ENCODE results near the gene NPTXR. TPM values are rescaled to one million over a fixed set of nuclear protein-coding genes. Genes with fewer than 3 reads are reported as not detected.

NPTXR gene
- total and polyA plus RNA-seq, 10 of the 15 experiments (the other 5 are each of a cell fraction or from before 2014, with no cell fraction given) = 0.02 to 0.38 (median 0.07) TPM; not detected in 2

DNA sequence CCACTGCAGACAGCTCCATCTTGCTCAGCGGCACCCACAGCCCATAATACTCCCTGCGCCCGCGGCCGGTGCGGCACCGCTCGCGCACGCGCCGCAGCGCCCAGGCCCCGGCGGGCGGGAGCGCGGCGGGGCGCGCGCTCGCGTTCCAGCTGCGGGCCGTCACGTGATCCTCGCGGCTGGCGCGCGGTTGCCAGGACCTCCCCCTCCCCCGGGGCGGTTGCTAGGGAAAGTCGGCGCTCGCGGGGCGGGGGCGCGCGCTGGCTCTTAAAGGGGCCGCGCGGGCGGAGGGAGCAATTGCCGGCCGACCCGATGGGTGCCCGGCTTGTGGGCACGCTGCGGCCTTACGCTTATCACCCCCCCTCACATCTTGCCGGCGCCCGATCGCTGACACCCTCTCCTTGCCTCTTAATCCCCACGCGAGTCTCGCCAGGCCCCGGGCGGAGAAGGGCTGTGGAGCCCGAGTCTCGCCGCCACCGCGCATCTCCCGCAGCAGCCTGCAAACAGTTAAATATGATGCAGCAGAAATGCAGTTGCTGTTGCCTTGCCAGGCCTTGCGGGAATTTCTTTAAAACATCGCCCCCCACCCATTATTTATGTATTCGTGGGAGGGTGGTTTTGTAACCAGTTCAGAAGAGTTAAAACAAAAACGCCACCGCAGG lies 28.5 kb upstream of the NPTXR start, which contains the start of gene CBX6 (continued):
- TF ChIP-seq, protein P1, sequence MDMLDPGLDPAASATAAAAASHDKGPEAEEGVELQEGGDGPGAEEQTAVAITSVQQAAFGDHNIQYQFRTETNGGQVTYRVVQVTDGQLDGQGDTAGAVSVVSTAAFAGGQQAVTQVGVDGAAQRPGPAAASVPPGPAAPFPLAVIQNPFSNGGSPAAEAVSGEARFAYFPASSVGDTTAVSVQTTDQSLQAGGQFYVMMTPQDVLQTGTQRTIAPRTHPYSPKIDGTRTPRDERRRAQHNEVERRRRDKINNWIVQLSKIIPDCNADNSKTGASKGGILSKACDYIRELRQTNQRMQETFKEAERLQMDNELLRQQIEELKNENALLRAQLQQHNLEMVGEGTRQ (IDR thresholded peaks at IDR 0.05; ENCODE audit: borderline replicate concordance, low read depth, low read length) = peak; percentile 79
- TF ChIP-seq RAD51 (IDR thresholded peaks at IDR 0.05) = peak; percentile 72; the same call in 1 of the 2 replicates
- TF ChIP-seq CBX5 (IDR thresholded peaks at IDR 0.05; ENCODE audit: low read depth) = 0 out of 2 replicates have a peak, but pooled peaks have one; percentile 19
- TF ChIP-seq TCF12 (IDR thresholded peaks at IDR 0.05; ENCODE audit: low read depth, low read length) = peak; percentile 78
- TF ChIP-seq YY1 (IDR thresholded peaks at IDR 0.05; ENCODE audit: low read depth, low read length) = peak; percentile 89
- no peak for TF ChIP-seq GABPA (IDR thresholded peaks at IDR 0.05; ENCODE audit: low read depth)
- TF ChIP-seq NR2F1 (conservative IDR thresholded peaks at IDR 0.05) = peak; percentile 34
- peak; percentile 79 for TF ChIP-seq IKZF1 (conservative IDR thresholded peaks at IDR 0.05)
- no peak for TF ChIP-seq MTA3 (IDR thresholded peaks at IDR 0.05; ENCODE audit: borderline replicate concordance, low read length)
- TF ChIP-seq RFX5 (IDR thresholded peaks at IDR 0.05; ENCODE audit: low read depth, low read length) = peak; percentile 89
- TF ChIP-seq, protein P2, sequence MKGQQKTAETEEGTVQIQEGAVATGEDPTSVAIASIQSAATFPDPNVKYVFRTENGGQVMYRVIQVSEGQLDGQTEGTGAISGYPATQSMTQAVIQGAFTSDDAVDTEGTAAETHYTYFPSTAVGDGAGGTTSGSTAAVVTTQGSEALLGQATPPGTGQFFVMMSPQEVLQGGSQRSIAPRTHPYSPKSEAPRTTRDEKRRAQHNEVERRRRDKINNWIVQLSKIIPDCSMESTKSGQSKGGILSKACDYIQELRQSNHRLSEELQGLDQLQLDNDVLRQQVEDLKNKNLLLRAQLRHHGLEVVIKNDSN (IDR thresholded peaks at IDR 0.05; ENCODE audit: borderline replicate concordance, extremely low read length, insufficient read depth, low read depth, low read length) = peak; percentile 93
- TF ChIP-seq NRF1 (conservative IDR thresholded peaks at IDR 0.05; ENCODE audit: low read depth, low read length) = peak; percentile 66
- peak; percentile 52; the same call in 1 of the 2 replicates for TF ChIP-seq HDGF (IDR thresholded peaks at IDR 0.05)
- peak; percentile 37; the same call in 1 of the 2 replicates for TF ChIP-seq POLR2AphosphoS2 (IDR thresholded peaks at IDR 0.05; ENCODE audit: low read depth, low read length)
- no peak for TF ChIP-seq SMAD1 (IDR thresholded peaks at IDR 0.05; ENCODE audit: low read depth, partially characterized antibody)
- no peak for TF ChIP-seq NFXL1 (IDR thresholded peaks at IDR 0.05; ENCODE audit: borderline replicate concordance)
- TF ChIP-seq POLR2AphosphoS5 (IDR thresholded peaks at IDR 0.05; ENCODE audit: low read length) = 0 out of 2 replicates have a peak, but pooled peaks have one; percentile 48
- TF ChIP-seq RAD21 (IDR thresholded peaks at IDR 0.05; ENCODE audit: insufficient read depth, low read depth, low read length) = no peak
- TF ChIP-seq, protein P3, sequence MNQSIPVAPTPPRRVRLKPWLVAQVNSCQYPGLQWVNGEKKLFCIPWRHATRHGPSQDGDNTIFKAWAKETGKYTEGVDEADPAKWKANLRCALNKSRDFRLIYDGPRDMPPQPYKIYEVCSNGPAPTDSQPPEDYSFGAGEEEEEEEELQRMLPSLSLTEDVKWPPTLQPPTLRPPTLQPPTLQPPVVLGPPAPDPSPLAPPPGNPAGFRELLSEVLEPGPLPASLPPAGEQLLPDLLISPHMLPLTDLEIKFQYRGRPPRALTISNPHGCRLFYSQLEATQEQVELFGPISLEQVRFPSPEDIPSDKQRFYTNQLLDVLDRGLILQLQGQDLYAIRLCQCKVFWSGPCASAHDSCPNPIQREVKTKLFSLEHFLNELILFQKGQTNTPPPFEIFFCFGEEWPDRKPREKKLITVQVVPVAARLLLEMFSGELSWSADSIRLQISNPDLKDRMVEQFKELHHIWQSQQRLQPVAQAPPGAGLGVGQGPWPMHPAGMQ (IDR thresholded peaks at IDR 0.05; ENCODE audit: borderline replicate concordance) = no peak
- peak; percentile 71; the same call in 1 of the 2 replicates for TF ChIP-seq BACH1 (IDR thresholded peaks at IDR 0.05; ENCODE audit: borderline replicate concordance)
- TF ChIP-seq MXI1 (IDR thresholded peaks at IDR 0.05; ENCODE audit: low read depth, low read length) = peak; percentile 57
- TF ChIP-seq ATF7 (IDR thresholded peaks at IDR 0.05; ENCODE audit: low read depth) = peak; percentile 13; the same call in 1 of the 2 replicates
- no peak for TF ChIP-seq TARDBP (IDR thresholded peaks at IDR 0.05; ENCODE audit: borderline replicate concordance)
- TF ChIP-seq FOXM1 (IDR thresholded peaks at IDR 0.05; ENCODE audit: low read depth, low read length) = no peak
- TF ChIP-seq, protein P4, sequence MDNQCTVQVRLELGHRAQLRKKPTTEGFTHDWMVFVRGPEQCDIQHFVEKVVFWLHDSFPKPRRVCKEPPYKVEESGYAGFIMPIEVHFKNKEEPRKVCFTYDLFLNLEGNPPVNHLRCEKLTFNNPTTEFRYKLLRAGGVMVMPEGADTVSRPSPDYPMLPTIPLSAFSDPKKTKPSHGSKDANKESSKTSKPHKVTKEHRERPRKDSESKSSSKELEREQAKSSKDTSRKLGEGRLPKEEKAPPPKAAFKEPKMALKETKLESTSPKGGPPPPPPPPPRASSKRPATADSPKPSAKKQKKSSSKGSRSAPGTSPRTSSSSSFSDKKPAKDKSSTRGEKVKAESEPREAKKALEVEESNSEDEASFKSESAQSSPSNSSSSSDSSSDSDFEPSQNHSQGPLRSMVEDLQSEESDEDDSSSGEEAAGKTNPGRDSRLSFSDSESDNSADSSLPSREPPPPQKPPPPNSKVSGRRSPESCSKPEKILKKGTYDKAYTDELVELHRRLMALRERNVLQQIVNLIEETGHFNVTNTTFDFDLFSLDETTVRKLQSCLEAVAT (IDR thresholded peaks at IDR 0.05) = peak; percentile 58; the same call in 1 of the 2 replicates
- TF ChIP-seq DPF2 (IDR thresholded peaks at IDR 0.05) = peak; percentile 60; the same call in 1 of the 2 replicates
- TF ChIP-seq NBN (IDR thresholded peaks at IDR 0.05) = peak; percentile 72; the same call in 1 of the 2 replicates
- TF ChIP-seq, protein P5, sequence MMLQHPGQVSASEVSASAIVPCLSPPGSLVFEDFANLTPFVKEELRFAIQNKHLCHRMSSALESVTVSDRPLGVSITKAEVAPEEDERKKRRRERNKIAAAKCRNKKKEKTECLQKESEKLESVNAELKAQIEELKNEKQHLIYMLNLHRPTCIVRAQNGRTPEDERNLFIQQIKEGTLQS (IDR thresholded peaks at IDR 0.05; ENCODE audit: borderline replicate concordance, extremely low read depth, low read depth, low read length) = peak; percentile 68; the same call in 1 of the 2 replicates

Data from GM12878 (cell line).